Upper lobe of left lung (tissue), 4 donors: ENCODE data around the gene JMJD8.

ENCODE experiments used
- EP300 ChIP-seq, 4 donors: sonication (generic); formaldehyde crosslinking; IDR thresholded peaks; one replicate each; pipeline ENCODE4 v1.5.1; 2017; ENCODE audit warnings: antibody characterized with exemption in 4 of 4, control low read depth in 2 of 4
- POLR2A ChIP-seq, 4 donors: fragments of 450-650 bp; IDR thresholded peaks; one replicate each; pipeline ENCODE4 v1.5.1; 2016 to 2017; ENCODE audit warnings: antibody characterized with exemption in 4 of 4, mild to moderate bottlenecking in 2 of 4
- POLR2AphosphoS5 ChIP-seq, 2 donors: sonication (generic); formaldehyde crosslinking; IDR thresholded peaks; one replicate each; pipeline ENCODE4 v1.5.1; 2017; ENCODE audit warnings: antibody characterized with exemption in 2 of 2
- TF ChIP-seq, protein P1 (sequence below), 6 experiments: fragments of 450-650 bp in 4 of 6; fragments of 200-600 bp in 2 of 6; sonication (generic) in 2 of 6; IDR thresholded peaks; one replicate each; pipeline ENCODE4 v1.5.1; 2016 to 2019; ENCODE audit warnings: antibody characterized with exemption in 6 of 6

DNA sequence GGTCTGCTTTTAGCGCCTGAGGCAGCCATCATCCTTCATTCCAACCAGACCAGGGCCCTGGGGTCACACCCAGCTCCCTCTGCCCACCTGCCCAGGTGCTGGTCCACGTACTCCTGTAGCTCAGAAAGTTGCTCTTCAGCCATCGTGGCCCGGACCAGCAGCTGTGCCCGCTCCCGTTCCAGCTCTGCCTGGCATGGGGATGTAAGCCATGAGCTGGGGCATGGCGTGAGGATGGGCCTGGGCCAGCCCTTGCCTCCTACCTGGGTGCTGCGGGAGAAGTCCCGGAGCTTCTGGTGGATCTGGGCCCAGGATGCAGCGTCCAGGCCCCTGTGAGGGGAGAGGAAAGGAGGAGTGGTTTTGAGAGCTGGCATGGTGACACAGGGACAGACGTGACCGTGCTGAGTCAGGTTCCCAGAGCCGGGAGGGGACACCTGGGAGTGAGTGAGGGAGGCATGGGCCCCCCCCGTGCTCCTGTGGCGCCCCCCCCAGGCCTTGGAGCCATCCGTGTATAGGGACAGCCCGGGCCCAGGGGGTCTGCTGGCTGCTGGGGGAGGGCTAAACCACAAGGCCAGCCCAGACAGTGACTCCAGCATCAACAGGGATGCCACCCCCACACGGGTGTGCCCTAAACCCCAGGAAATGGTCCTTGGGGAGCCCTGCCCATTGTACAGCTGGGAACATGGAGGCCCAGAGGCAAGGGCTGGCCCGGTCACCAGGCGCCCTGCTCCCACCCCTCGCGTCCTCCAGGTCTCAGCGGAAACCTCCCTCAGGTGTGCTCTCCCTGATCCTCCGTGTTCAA lies 38.9 kb upstream of the JMJD8 start:
- no peak for TF ChIP-seq EP300 (IDR thresholded peaks at IDR 0.05)
- TF ChIP-seq, protein P1, sequence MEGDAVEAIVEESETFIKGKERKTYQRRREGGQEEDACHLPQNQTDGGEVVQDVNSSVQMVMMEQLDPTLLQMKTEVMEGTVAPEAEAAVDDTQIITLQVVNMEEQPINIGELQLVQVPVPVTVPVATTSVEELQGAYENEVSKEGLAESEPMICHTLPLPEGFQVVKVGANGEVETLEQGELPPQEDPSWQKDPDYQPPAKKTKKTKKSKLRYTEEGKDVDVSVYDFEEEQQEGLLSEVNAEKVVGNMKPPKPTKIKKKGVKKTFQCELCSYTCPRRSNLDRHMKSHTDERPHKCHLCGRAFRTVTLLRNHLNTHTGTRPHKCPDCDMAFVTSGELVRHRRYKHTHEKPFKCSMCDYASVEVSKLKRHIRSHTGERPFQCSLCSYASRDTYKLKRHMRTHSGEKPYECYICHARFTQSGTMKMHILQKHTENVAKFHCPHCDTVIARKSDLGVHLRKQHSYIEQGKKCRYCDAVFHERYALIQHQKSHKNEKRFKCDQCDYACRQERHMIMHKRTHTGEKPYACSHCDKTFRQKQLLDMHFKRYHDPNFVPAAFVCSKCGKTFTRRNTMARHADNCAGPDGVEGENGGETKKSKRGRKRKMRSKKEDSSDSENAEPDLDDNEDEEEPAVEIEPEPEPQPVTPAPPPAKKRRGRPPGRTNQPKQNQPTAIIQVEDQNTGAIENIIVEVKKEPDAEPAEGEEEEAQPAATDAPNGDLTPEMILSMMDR (IDR thresholded peaks at IDR 0.05) = no peak
- TF ChIP-seq POLR2AphosphoS5 (IDR thresholded peaks at IDR 0.05) = no peak
- no peak for TF ChIP-seq POLR2A (IDR thresholded peaks at IDR 0.05)
